Measurements from ENCODE around the gene C9orf78. TPM values are rescaled to one million over a fixed set of nuclear protein-coding genes. Genes with fewer than 3 reads are reported as not detected.
A peak's percentile ranks its signal among the peaks of the same experiment; 100 is the strongest.

C9orf78 gene
- total and polyA plus RNA-seq, 9 of the 15 experiments (the other 6 are each of a cell fraction or from before 2014, with no cell fraction given), result 94.6 to 266 (median 202) TPM

- Histone ChIP-seq H3K4me3 (no peak overlapping the region), H3K9ac (ENCODE audit: insufficient read depth in 1 of 2, low read depth in 2 of 2, low read length in 2 of 2) (peak overlapping the region; percentile 11 to 71; a peak in 2 of 4 replicates), H3K27me3 (ENCODE audit: control insufficient read depth in 2 of 2, insufficient read depth in 2 of 2, low read length in 2 of 2) (no peaks in the 10 kb centered on the region), H3K4me1 (replicated peaks in 1 of 2; ENCODE audit: control insufficient read depth in 2 of 2, insufficient read depth in 2 of 2, low read length in 2 of 2) (peaks cover 77 to 78% of the 10 kb centered on the region in 2 experiments), H3K36me3 (ENCODE audit: control insufficient read depth, insufficient read depth, low read length) (peaks cover 82% of the 10 kb centered on the region), H2AFZ (ENCODE audit: low read depth, low read length) (no peak overlapping the region), H4K20me1 (replicated peaks; ENCODE audit: control insufficient read depth, insufficient read depth, low read length) (no peaks in the 10 kb centered on the region), H3K27ac (ENCODE audit: extremely low read depth, low read depth, low read length) (peak overlapping the region; percentile 93), H3K79me2 (ENCODE audit: control insufficient read depth, insufficient read depth, low read length) (peaks cover 52% of the 10 kb centered on the region), H3K9me1 (ENCODE audit: control insufficient read depth, insufficient read depth, low read length) (peaks cover 4% of the 10 kb centered on the region), H3K4me2 (ENCODE audit: insufficient read depth, low read length) (peak overlapping the region; percentile 8; the same call in 1 of the 2 replicates), H3K9me3 (replicated peaks; ENCODE audit: control insufficient read depth, insufficient read depth, low read depth, low read length) (no peaks in the 10 kb centered on the region)
- ChIA-PET POLR2A (interaction anchor here (0.7 to 9.4 kb wide), 13 partner anchors 9 to 750 kb away, joined by 3 to 91 read pairs (median 4); no protein-coding TSS in a partner anchor), CTCF (ENCODE audit: low intra/inter-chr PET ratio) (interaction anchor here (0.6 kb wide), 1 partner anchor 192 kb away, joined by 4 read pairs; no protein-coding TSS in a partner anchor)
- DNase-seq (ENCODE audit: extremely low read depth in 1 of 4, low spot score in 3 of 4) (peak in 1 of 4 experiments; percentile 67), FAIRE-seq (no peak), ATAC-seq (no peak)
- intact Hi-C loops (cut with micrococcal nuclease), result no loop called here
- BruUV-seq (replicated peaks), result no TSS peak
- in situ Hi-C loops (cut with MboI), result no loop called here
- WGBS (ENCODE audit: insufficient coverage, low coverage, missing lambda C conversion rate), result 51% methylated on average over 11 of the region's 11 CpGs
- peak; percentile 66 for TF ChIP-seq FOSL1 (tag; conservative IDR thresholded peaks at IDR 0.05)
- no peak for TF ChIP-seq JUN (IDR thresholded peaks at IDR 0.05; ENCODE audit: borderline replicate concordance, low read depth, low read length)
- 0 out of 2 replicates have a peak, but pooled peaks have one; percentile 45 for TF ChIP-seq JUN (CRISPR knock-in tag; IDR thresholded peaks at IDR 0.05; ENCODE audit: borderline replicate concordance)
- TF ChIP-seq HNRNPH1 (optimal IDR thresholded peaks at IDR 0.05; ENCODE audit: low read depth, low read length), result no peak
- TF ChIP-seq NR2C2 (CRISPR knock-in tag; IDR thresholded peaks at IDR 0.05), result no peak
- TF ChIP-seq NR2C2 (tag; IDR thresholded peaks at IDR 0.05), result peak; percentile 22; the same call in 1 of the 2 replicates
- TF ChIP-seq, protein P1, sequence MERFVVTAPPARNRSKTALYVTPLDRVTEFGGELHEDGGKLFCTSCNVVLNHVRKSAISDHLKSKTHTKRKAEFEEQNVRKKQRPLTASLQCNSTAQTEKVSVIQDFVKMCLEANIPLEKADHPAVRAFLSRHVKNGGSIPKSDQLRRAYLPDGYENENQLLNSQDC (CRISPR knock-in tag; IDR thresholded peaks at IDR 0.05), result no peak
- TF ChIP-seq, protein P2, sequence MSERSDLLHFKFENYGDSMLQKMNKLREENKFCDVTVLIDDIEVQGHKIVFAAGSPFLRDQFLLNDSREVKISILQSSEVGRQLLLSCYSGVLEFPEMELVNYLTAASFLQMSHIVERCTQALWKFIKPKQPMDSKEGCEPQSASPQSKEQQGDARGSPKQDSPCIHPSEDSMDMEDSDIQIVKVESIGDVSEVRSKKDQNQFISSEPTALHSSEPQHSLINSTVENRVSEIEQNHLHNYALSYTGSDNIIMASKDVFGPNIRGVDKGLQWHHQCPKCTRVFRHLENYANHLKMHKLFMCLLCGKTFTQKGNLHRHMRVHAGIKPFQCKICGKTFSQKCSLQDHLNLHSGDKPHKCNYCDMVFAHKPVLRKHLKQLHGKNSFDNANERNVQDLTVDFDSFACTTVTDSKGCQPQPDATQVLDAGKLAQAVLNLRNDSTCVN (CRISPR knock-in tag; IDR thresholded peaks at IDR 0.05), result no peak
- peak; percentile 44; the same call in 1 of the 2 replicates for TF ChIP-seq SMAD4 (CRISPR knock-in tag; conservative IDR thresholded peaks at IDR 0.05)
- TF ChIP-seq NFE2 (IDR thresholded peaks at IDR 0.05; ENCODE audit: low read depth), result 0 out of 2 replicates have a peak, but pooled peaks have one; percentile 13
- TF ChIP-seq MECOM (CRISPR knock-in tag; IDR thresholded peaks at IDR 0.05), result 0 out of 2 replicates have a peak, but pooled peaks have one; percentile 27
- TF ChIP-seq CTBP1 (IDR thresholded peaks at IDR 0.05; ENCODE audit: borderline replicate concordance), result no peak
- no peak for TF ChIP-seq LARP7 (IDR thresholded peaks at IDR 0.05)
- peak; percentile 43 for TF ChIP-seq SNRNP70 (optimal IDR thresholded peaks at IDR 0.05; ENCODE audit: low read depth, low read length)
- no peak for TF ChIP-seq HDAC2 (IDR thresholded peaks at IDR 0.05)
- TF ChIP-seq, protein P3, sequence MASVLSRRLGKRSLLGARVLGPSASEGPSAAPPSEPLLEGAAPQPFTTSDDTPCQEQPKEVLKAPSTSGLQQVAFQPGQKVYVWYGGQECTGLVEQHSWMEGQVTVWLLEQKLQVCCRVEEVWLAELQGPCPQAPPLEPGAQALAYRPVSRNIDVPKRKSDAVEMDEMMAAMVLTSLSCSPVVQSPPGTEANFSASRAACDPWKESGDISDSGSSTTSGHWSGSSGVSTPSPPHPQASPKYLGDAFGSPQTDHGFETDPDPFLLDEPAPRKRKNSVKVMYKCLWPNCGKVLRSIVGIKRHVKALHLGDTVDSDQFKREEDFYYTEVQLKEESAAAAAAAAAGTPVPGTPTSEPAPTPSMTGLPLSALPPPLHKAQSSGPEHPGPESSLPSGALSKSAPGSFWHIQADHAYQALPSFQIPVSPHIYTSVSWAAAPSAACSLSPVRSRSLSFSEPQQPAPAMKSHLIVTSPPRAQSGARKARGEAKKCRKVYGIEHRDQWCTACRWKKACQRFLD (CRISPR knock-in tag; IDR thresholded peaks at IDR 0.05), result peak; percentile 64; the same call in 1 of the 2 replicates
- peak; percentile 61; the same call in 1 of the 2 replicates for TF ChIP-seq ZKSCAN1 (IDR thresholded peaks at IDR 0.05; ENCODE audit: low read depth, low read length)
- no peak for TF ChIP-seq MCM5 (IDR thresholded peaks at IDR 0.05; ENCODE audit: low read depth)
- TF ChIP-seq SUPT5H (IDR thresholded peaks at IDR 0.05), result no peak; the same call in 1 of the 2 replicates
- TF ChIP-seq FOXA3 (CRISPR knock-in tag; conservative IDR thresholded peaks at IDR 0.05 in 1 of 2, IDR thresholded peaks at IDR 0.05 in 1 of 2), result 0 out of 4 replicates have a peak, but pooled peaks of 1 of the 2 experiments have one; percentile 21
Observed at GRCh38 chr9:129860653-129861446, 25.8 kb upstream of the C9orf78 start.
